ENCODE results near the gene MESP1.

The MESP1 gene

DNA sequence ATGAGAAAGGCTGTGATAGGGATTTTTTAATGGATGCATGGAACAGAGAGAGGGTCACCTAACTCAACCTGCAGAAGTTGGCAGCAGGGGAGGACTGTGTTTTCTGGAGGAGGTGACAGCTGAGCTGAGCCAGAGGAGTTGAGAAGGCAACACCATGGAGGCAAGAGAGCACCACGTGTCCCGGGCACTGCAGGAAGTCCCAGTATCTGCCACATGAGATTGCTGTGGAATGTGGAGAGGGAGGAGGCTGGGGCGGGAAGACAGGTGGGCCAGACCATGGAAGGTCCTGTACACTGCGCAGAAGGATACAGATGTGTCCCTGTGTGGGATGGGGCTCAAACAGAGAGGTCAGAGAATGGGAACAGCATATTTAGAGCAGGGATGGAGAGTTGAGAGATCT is 15.3 kb downstream of the MESP1 start:
- Histone ChIP-seq H3K27me3 (ENCODE audit: insufficient read depth, insufficient read length) (peaks cover 13% of the 10 kb centered on the region), H3K4me1 (ENCODE audit: insufficient read depth, insufficient read length) (no peaks in the 10 kb centered on the region), H3K9me3 (ENCODE audit: insufficient read depth, low read length) (no peaks in the 10 kb centered on the region), H3K4me3 (ENCODE audit: insufficient read length, low read depth) (no peak overlapping the region), H3K9ac (ENCODE audit: insufficient read length, low read depth) (no peak overlapping the region), H3K36me3 (ENCODE audit: insufficient read depth, insufficient read length, low read length) (no peaks in the 10 kb centered on the region)
- DNase-seq (ENCODE audit: low read depth, low spot score), result no peak
- no peak for TF ChIP-seq SUZ12 (IDR thresholded peaks at IDR 0.05; ENCODE audit: extremely low read depth, insufficient read depth, insufficient read length)
- no peak for TF ChIP-seq YY1 (IDR thresholded peaks at IDR 0.05; ENCODE audit: insufficient read depth, insufficient read length)
- TF ChIP-seq ZNF274 (IDR thresholded peaks at IDR 0.05; ENCODE audit: low read depth, low read length), result no peak

DNA sequence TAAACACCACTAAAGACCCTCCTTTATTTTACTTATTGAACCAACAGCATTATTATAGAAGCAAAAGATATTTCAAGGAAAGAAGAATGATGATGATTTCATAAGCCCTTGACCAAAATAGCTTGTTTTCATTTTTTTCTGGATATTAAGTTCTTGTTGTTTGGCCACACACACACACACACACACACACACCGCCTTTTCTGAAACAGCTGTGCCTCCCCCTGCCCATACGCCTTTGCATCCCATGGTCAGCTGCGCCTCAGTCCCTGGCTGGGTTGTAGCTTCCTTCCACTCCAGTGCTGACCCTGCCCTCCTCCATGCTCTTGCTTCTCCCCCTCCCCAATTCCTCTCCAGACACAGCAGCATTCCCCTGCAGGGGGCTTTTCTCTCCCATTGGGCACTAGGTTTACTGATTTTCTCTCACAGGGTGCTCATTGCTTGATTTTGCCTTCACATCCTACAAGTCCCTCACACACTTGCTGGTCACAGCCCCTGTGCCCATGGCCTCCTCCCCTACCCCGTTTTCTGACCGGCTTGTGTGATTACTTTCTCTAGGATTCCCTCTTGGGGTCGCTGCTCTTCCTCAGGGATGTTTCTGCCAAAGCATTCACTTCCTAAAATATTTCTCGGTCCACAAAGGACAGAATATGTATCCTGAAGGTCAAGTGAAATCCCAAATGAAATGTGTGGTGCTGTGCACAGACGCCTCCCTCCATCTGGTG is 18.4 kb downstream of the MESP1 start:
- Histone ChIP-seq H3K4me3 (ENCODE audit: insufficient read length, low read depth) (no peak overlapping the region), H3K9ac (ENCODE audit: insufficient read length, low read depth) (no peak overlapping the region), H3K4me1 (ENCODE audit: insufficient read depth, insufficient read length) (no peaks in the 10 kb centered on the region), H3K9me3 (ENCODE audit: insufficient read depth, low read length) (no peaks in the 10 kb centered on the region), H3K36me3 (ENCODE audit: insufficient read depth, insufficient read length, low read length) (no peaks in the 10 kb centered on the region), H3K27me3 (ENCODE audit: insufficient read depth, insufficient read length) (peaks cover 13% of the 10 kb centered on the region)
- no peak for DNase-seq (ENCODE audit: low read depth, low spot score)
- TF ChIP-seq SUZ12 (IDR thresholded peaks at IDR 0.05; ENCODE audit: extremely low read depth, insufficient read depth, insufficient read length) (no peak), ZNF274 (IDR thresholded peaks at IDR 0.05; ENCODE audit: low read depth, low read length) (no peak)

DNA sequence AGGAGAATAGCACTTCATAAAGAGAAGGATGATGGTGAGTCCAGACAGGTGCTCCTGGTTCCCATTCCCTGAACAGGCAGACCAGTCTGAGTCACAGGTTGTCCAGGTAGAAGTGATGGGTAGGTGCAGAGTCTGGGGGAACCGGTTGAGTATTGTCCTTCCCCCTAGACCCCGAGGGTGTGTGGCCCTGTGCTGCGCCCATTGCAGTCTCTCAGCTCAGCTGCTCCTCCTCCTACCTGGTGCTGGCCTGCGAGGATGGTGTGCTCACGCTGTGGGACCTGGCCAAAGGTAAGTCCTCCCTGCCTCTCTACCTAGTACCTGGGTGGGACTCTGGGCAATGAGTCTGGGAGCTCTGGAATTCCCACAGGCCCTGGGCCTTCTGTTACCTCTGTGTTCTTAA is 19.8 kb downstream of the MESP1 start:
- H3K4me3 ChIP-seq (ENCODE audit: insufficient read length, low read depth), result no peak overlapping the region
- no peaks in the 10 kb centered on the region for H3K36me3 ChIP-seq (ENCODE audit: insufficient read depth, insufficient read length, low read length)
- H3K9ac ChIP-seq (ENCODE audit: insufficient read length, low read depth), result no peak overlapping the region
- H3K4me1 ChIP-seq (ENCODE audit: insufficient read depth, insufficient read length), result no peaks in the 10 kb centered on the region
- no peaks in the 10 kb centered on the region for H3K9me3 ChIP-seq (ENCODE audit: insufficient read depth, low read length)
- no peak for DNase-seq (ENCODE audit: low read depth, low spot score)
- TF ChIP-seq ZNF274 (IDR thresholded peaks at IDR 0.05; ENCODE audit: low read depth, low read length), result no peak
- peaks cover 9% of the 10 kb centered on the region for H3K27me3 ChIP-seq (ENCODE audit: insufficient read depth, insufficient read length)

DNA sequence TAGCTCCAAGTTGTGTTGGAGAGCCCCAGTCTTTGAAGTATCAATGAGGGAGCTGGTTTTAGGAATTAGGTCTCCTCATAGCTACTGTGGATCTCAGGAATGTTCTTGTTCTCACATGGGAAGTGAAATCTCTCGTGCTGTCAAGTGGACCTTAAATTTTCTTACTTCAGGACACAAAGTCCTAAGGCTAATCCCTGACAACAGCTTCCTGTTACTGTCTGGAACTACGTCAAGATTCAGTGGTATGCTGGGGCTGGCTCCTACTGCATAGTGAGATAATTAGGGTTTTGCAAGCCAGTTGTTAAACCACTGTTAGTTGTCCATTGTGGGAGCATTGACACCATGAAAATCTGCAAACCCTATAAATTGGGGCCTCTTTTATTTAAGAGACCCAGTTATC is 22.8 kb downstream of the MESP1 start:
- Histone ChIP-seq H3K36me3 (ENCODE audit: insufficient read depth, insufficient read length, low read length) (no peaks in the 10 kb centered on the region), H3K4me3 (ENCODE audit: insufficient read length, low read depth) (no peak overlapping the region), H3K9me3 (ENCODE audit: insufficient read depth, low read length) (peaks cover 9% of the 10 kb centered on the region; the same call in 1 of the 2 replicates), H3K27me3 (ENCODE audit: insufficient read depth, insufficient read length) (peaks cover 3% of the 10 kb centered on the region), H3K4me1 (ENCODE audit: insufficient read depth, insufficient read length) (no peaks in the 10 kb centered on the region), H3K9ac (ENCODE audit: insufficient read length, low read depth) (no peak overlapping the region)
- no peak for DNase-seq (ENCODE audit: low read depth, low spot score)
- TF ChIP-seq YY1 (IDR thresholded peaks at IDR 0.05; ENCODE audit: insufficient read depth, insufficient read length) (no peak), ZNF274 (IDR thresholded peaks at IDR 0.05; ENCODE audit: low read depth, low read length) (no peak), SUZ12 (IDR thresholded peaks at IDR 0.05; ENCODE audit: extremely low read depth, insufficient read depth, insufficient read length) (no peak)

DNA sequence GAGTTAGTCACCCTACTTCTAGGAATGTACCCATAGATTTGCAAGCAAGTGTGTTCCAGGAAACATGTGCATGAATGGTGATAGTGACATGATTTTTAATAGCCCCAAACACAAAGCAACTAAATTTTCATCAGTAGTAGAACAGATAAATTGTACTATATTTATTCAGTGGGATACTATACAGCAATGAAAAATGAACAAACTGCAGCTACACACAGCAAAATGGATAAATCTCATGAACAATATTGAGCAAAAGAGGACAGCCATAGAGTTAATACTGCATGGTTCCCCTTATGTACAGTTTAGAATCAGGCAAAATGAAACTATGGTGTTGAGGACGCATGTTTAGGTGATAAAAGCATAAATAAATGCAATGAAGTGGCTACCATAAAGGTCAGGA is 26.0 kb downstream of the MESP1 start:
- no peak overlapping the region for H3K4me3 ChIP-seq (ENCODE audit: insufficient read length, low read depth)
- H3K36me3 ChIP-seq (ENCODE audit: insufficient read depth, insufficient read length, low read length), result no peaks in the 10 kb centered on the region
- no peak for DNase-seq (ENCODE audit: low read depth, low spot score)
- H3K9ac ChIP-seq (ENCODE audit: insufficient read length, low read depth), result no peak overlapping the region
- H3K27me3 ChIP-seq (ENCODE audit: insufficient read depth, insufficient read length), result no peaks in the 10 kb centered on the region
- H3K9me3 ChIP-seq (ENCODE audit: insufficient read depth, low read length), result peaks cover 9% of the 10 kb centered on the region; the same call in 1 of the 2 replicates
- no peak for TF ChIP-seq SUZ12 (IDR thresholded peaks at IDR 0.05; ENCODE audit: extremely low read depth, insufficient read depth, insufficient read length)
- H3K4me1 ChIP-seq (ENCODE audit: insufficient read depth, insufficient read length), result no peaks in the 10 kb centered on the region

DNA sequence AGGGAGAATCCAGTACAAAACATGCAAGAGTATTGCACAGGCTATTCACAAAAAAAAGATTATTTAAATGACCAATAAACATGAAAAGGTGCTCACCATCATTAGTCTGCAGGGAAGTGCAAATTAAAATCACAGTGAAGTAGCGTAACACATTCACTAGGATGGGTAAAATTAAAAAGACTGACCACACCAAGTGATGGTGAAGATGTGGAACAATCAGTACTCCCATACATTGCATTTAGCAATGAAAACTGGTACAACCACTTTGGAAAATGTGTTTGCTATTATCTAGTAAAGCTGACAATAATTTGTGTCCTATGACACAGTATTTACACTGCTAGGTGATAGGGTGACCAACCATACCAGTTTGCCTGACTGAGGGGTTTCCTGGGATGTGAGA is 26.4 kb downstream of the MESP1 start:
- no peak for DNase-seq (ENCODE audit: low read depth, low spot score)
- TF ChIP-seq ZNF274 (IDR thresholded peaks at IDR 0.05; ENCODE audit: low read depth, low read length) (no peak), SUZ12 (IDR thresholded peaks at IDR 0.05; ENCODE audit: extremely low read depth, insufficient read depth, insufficient read length) (no peak), YY1 (IDR thresholded peaks at IDR 0.05; ENCODE audit: insufficient read depth, insufficient read length) (no peak)

DNA sequence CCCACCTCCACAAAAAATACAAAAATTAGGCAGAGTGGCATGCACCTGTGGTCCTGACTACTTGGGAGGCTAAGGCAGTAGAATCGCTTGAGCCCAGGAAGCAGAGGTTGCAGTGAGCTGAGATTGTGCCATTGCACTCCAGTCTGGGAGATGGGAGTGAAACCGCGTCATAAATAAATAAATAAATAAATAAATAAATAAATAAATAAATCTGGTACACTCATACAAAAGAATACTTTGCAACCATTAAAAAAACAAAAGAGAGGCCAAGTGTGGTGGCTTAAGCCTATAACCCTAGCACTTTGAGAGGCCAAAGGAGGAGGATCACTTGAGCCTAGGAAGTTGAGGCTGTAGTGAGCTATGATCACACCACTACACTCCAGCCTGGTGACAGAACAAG is 28.0 kb downstream of the MESP1 start:
- no peak overlapping the region for H3K4me3 ChIP-seq (ENCODE audit: insufficient read length, low read depth)
- H3K36me3 ChIP-seq (ENCODE audit: insufficient read depth, insufficient read length, low read length), result no peaks in the 10 kb centered on the region
- H3K9me3 ChIP-seq (ENCODE audit: insufficient read depth, low read length), result peaks cover 9% of the 10 kb centered on the region; the same call in 1 of the 2 replicates
- DNase-seq (ENCODE audit: low read depth, low spot score), result no peak
- H3K9ac ChIP-seq (ENCODE audit: insufficient read length, low read depth), result no peak overlapping the region
- TF ChIP-seq YY1 (IDR thresholded peaks at IDR 0.05; ENCODE audit: insufficient read depth, insufficient read length) (no peak), ZNF274 (IDR thresholded peaks at IDR 0.05; ENCODE audit: low read depth, low read length) (no peak), SUZ12 (IDR thresholded peaks at IDR 0.05; ENCODE audit: extremely low read depth, insufficient read depth, insufficient read length) (no peak)
- H3K27me3 ChIP-seq (ENCODE audit: insufficient read depth, insufficient read length), result no peaks in the 10 kb centered on the region
- no peaks in the 10 kb centered on the region for H3K4me1 ChIP-seq (ENCODE audit: insufficient read depth, insufficient read length)

More for the DNA sequence above, 26.4 kb downstream of the MESP1 start:
- peaks cover 9% of the 10 kb centered on the region; the same call in 1 of the 2 replicates for H3K9me3 ChIP-seq (ENCODE audit: insufficient read depth, low read length)
- H3K4me3 ChIP-seq (ENCODE audit: insufficient read length, low read depth), result no peak overlapping the region
- H3K27me3 ChIP-seq (ENCODE audit: insufficient read depth, insufficient read length), result no peaks in the 10 kb centered on the region
- H3K4me1 ChIP-seq (ENCODE audit: insufficient read depth, insufficient read length), result no peaks in the 10 kb centered on the region
- H3K9ac ChIP-seq (ENCODE audit: insufficient read length, low read depth), result no peak overlapping the region
- H3K36me3 ChIP-seq (ENCODE audit: insufficient read depth, insufficient read length, low read length), result no peaks in the 10 kb centered on the region

Measured in NT2/D1 (cell line).